Measurements from ENCODE around the gene F7. TPM values are rescaled to one million over a fixed set of nuclear protein-coding genes. Genes with fewer than 3 reads are reported as not detected.

Gene F7
- total RNA-seq, 1 donor from 2014 or later = not detected

DNA sequence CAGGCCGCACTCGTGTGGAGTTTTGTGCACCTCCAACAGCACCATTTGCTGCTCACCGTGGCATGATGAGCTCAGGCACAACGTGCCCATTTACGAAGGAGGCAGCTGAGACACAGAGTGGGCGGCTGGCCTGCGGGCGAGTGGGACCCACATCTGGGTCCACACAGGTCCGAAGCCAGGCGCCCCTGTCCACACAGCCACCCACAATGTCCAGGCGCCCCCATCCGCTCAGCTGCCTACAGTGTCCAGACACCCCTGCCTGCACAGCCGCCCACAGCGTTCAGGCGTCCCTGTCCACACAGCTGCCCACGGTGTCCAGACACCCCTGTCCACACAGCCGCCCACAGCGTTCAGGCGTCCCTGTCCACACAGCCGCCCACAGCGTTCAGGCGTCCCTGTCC lies 42.5 kb upstream of the F7 start:
- Mint-ChIP-seq H3K27ac (no peak overlapping the region), H3K9me3 (no peaks in the 10 kb centered on the region), H3K27me3 (no peaks in the 10 kb centered on the region), H3K4me1 (no peaks in the 10 kb centered on the region), H3K36me3 (ENCODE audit: low read depth) (peaks cover 9% of the 10 kb centered on the region), H3K4me3 (no peak overlapping the region)
- ATAC-seq (ENCODE audit: low read depth) = no peak
- intact Hi-C loops (cut with micrococcal nuclease) = no loop called here
- TF ChIP-seq, protein P1, sequence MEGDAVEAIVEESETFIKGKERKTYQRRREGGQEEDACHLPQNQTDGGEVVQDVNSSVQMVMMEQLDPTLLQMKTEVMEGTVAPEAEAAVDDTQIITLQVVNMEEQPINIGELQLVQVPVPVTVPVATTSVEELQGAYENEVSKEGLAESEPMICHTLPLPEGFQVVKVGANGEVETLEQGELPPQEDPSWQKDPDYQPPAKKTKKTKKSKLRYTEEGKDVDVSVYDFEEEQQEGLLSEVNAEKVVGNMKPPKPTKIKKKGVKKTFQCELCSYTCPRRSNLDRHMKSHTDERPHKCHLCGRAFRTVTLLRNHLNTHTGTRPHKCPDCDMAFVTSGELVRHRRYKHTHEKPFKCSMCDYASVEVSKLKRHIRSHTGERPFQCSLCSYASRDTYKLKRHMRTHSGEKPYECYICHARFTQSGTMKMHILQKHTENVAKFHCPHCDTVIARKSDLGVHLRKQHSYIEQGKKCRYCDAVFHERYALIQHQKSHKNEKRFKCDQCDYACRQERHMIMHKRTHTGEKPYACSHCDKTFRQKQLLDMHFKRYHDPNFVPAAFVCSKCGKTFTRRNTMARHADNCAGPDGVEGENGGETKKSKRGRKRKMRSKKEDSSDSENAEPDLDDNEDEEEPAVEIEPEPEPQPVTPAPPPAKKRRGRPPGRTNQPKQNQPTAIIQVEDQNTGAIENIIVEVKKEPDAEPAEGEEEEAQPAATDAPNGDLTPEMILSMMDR (IDR thresholded peaks at IDR 0.05) = no peak
- DNase-seq = no peak
- CTCF ChIA-PET = no interaction called here
- POLR2A ChIA-PET = no interaction called here

DNA sequence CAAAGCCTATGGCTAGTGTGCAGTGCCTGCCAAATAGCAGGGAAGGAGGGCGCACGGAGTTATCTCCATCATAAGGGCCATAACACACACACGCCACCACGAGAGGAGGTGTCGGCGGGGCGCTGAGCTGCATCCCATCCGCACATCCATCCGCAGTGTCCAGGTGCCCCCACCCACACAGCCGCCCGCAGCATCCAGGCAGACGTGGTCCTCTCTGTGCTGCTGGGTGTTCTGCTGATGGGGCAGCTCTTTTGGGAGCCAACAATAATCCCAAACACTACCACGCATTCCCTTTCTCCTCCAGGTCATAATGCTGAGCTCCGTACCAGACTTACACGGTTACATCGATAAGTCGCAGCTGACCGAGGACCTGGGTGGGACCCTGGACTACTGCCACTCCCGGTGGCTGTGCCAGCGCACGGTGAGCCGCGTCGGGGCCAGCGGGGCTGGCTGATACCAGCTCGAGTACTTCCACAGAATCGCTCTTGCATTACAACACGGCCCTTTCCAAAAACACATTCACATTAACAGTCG lies 41.5 kb upstream of the F7 start:
- TF ChIP-seq, protein P1 (IDR thresholded peaks at IDR 0.05) = no peak
- DNase-seq (no peak), ATAC-seq (ENCODE audit: low read depth) (no peak)
- peaks cover 9% of the 10 kb centered on the region for H3K36me3 Mint-ChIP-seq (ENCODE audit: low read depth)
- H3K4me3 Mint-ChIP-seq = no peak overlapping the region
- POLR2A ChIA-PET = no interaction called here
- H3K4me1 Mint-ChIP-seq = no peaks in the 10 kb centered on the region
- no peaks in the 10 kb centered on the region for H3K9me3 Mint-ChIP-seq
- intact Hi-C loops (cut with micrococcal nuclease) = no loop called here
- no peaks in the 10 kb centered on the region for H3K27me3 Mint-ChIP-seq
- no peak overlapping the region for H3K27ac Mint-ChIP-seq
- CTCF ChIA-PET = no interaction called here

DNA sequence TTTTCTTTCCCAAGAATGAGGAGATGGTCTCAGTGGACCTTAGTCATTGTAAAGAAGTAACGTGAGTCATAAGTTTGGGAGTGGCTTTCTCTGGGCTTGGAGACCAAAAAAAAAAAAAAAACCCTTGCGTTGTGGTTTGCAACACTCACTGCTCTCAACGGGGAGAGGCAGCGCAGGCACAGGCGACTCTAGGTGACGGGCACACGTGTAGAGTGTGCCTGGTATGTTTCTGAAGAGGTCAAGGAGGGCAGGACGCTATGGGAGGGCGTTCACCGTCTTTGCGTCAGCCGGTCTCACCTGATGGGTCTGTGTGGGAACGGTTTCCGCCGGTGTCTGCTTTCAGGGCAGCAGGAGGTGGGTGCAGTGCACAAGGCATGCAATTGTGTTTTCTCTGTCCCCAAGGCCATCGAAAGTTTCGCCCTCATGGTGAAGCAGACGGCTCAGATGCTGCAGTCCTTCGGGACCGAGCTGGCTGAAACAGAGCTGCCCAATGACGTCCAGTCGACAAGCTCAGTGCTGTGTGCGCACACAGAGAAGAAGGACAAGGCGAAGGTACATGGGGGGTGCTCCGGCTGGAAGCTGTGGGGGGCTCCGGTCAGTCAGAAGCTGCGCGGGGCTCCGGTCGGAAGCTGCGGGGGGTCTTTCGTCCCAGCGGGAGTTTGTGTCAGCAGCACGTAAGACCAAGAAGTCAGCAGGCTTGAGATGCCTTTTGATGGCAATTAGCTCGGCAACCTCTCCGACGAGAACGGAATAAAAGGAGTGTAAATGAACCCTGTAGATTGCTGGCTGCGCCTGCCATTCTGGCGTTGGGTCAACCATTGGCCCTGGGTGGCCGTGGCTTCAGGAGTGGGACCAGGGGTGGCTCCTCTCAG lies 40.8 kb upstream of the F7 start:
- ChIA-PET POLR2A (no interaction called here), CTCF (no interaction called here)
- ATAC-seq (ENCODE audit: low read depth) = no peak
- TF ChIP-seq, protein P1 (IDR thresholded peaks at IDR 0.05) = no peak
- Mint-ChIP-seq H3K9me3 (no peaks in the 10 kb centered on the region), H3K36me3 (ENCODE audit: low read depth) (peaks cover 9% of the 10 kb centered on the region), H3K27me3 (no peaks in the 10 kb centered on the region), H3K27ac (no peak overlapping the region), H3K4me3 (no peak overlapping the region), H3K4me1 (no peaks in the 10 kb centered on the region)
- intact Hi-C loops (cut with micrococcal nuclease) = no loop called here
- no peak for DNase-seq

DNA sequence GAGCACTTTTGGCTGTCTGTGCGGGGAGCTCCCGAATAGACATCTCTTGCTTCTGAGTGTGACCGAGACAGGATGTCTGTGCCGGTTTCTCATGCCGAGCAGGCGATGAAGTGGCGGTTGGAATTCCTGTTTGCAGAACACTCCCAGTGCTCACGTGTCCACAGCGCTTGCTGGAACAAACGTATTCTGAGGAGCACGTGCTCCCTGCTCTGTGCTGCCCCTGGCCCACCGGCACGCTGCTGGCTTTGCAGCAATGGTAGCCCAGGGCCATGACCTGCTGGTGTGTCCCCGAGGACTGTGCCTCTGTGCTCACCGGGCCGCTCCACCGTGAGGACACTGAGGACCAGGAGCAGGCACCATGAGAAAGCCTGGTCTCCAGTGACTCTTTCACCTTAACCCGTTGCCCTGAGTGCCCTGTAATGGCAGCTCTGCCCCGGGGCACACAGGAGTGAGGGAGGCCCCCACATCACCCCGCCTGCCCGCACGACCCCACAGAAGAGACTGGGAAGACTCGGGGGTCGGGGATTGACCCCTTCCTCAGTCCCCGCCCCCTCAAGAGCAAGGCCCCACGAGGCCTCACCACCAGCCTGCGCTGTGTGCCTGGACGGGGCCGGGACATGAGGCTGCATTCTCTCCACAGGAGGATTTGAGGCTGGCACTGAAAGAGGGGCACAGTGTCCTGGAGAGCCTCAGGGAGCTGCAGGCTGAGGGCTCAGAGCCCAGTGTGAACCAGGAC lies 40.0 kb upstream of the F7 start:
- no peak overlapping the region for H3K27ac Mint-ChIP-seq
- no peaks in the 10 kb centered on the region for H3K27me3 Mint-ChIP-seq
- TF ChIP-seq, protein P1 (IDR thresholded peaks at IDR 0.05) = no peak
- ChIA-PET POLR2A (no interaction called here), CTCF (no interaction called here)
- DNase-seq (no peak), ATAC-seq (ENCODE audit: low read depth) (no peak)
- H3K9me3 Mint-ChIP-seq = no peaks in the 10 kb centered on the region
- peaks cover 12% of the 10 kb centered on the region for H3K36me3 Mint-ChIP-seq (ENCODE audit: low read depth)
- H3K4me1 Mint-ChIP-seq = no peaks in the 10 kb centered on the region
- no peak overlapping the region for H3K4me3 Mint-ChIP-seq
- intact Hi-C loops (cut with micrococcal nuclease) = no loop called here

DNA sequence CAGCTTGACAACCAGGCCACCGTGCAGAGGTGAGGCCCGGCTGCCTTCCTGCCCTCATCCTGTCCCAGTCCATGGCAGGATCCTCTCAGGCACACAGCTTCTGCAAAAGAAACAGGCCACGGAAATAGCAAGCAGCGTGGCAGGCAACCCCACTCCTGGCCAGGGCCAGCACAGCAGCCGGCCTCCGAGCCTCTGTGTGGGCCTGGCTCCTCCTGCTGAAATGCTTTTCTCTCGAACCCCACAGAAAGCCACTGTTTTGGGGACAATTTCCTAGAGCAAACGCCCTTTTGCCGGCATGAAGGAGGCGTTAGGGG lies 39.5 kb upstream of the F7 start:
- POLR2A ChIA-PET = no interaction called here
- DNase-seq = no peak
- CTCF ChIA-PET = no interaction called here
- Mint-ChIP-seq H3K36me3 (ENCODE audit: low read depth) (peaks cover 17% of the 10 kb centered on the region), H3K9me3 (no peaks in the 10 kb centered on the region), H3K27me3 (no peaks in the 10 kb centered on the region), H3K4me1 (no peaks in the 10 kb centered on the region), H3K4me3 (no peak overlapping the region), H3K27ac (no peak overlapping the region)
- intact Hi-C loops (cut with micrococcal nuclease) = no loop called here
- TF ChIP-seq, protein P1 (IDR thresholded peaks at IDR 0.05) = no peak
- no peak for ATAC-seq (ENCODE audit: low read depth)

All from activated B cell treated with CpG ODN at 0.5 μM for 24 hours (primary cell).